ENCODE data around the gene AQP3. TPM values are rescaled to one million over a fixed set of nuclear protein-coding genes. Genes with fewer than 3 reads are reported as not detected.
"Not testable (repeated sequence)": the region's sequence is repeated elsewhere in the genome, so short reads cannot be mapped to it uniquely, and the experiment has no call there.

AQP3 gene
- total RNA-seq, 1 donor from 2014 or later = 1.1 TPM

DNA sequence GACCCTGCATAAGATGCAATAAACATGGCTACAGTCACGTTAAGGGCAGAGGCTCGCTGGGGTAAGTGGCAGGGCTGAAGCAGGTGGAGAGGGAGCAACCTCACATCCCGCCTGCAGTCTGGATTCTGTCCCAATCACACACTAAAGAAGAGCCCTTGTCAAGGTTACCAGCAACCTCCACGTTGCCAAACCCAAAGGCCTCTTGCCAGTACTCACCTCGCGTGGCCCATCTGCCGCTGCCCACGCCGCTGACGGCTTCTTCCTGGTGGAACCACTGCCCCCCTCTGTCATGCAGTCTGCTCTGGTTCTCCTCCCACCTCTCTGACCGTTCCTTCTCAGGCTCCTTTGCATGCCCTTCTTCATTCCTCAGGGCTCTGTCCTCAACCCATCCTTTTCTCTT, 53.8 kb downstream of the AQP3 start:
- Mint-ChIP-seq H3K4me1 (peaks cover 26% of the 10 kb centered on the region), H3K4me3 (no peak overlapping the region), H3K27me3 (ENCODE audit: low read depth) (no peaks in the 10 kb centered on the region), H3K36me3 (ENCODE audit: low read depth) (no peaks in the 10 kb centered on the region), H3K9me3 (no peaks in the 10 kb centered on the region), H3K27ac (ENCODE audit: unreplicated experiment) (peak overlapping the region; percentile 28)
- no peak for DNase-seq (ENCODE audit: low read depth, low spot score)
- TF ChIP-seq CTCF (conservative IDR thresholded peaks at IDR 0.05) = no peak

DNA sequence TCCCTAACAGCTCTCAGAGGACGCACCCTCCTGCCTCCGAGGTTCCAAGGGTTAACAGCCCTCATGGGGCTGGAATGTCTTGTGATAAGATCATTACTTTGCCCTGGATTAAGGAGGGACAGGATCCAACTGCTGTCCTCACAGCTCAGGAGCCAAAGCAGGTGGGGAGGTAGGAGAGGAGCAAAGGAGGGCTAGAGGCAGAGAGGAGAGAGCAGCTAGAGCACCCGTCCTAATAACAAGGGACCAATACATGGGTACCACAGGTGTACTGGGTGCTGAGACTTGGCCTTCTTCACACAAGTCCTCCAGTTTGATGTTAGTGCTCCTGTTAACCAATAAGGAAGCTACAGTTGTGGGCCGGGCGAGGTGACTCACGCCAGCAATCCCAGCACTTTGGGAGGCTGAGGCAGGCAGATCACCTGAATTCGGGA, 54.8 kb downstream of the AQP3 start:
- not testable (repeated sequence) for H3K4me3 Mint-ChIP-seq; H3K36me3 Mint-ChIP-seq (ENCODE audit: low read depth); H3K9me3 Mint-ChIP-seq; DNase-seq (ENCODE audit: low read depth, low spot score); H3K27ac Mint-ChIP-seq (ENCODE audit: unreplicated experiment); H3K27me3 Mint-ChIP-seq (ENCODE audit: low read depth)
- H3K4me1 Mint-ChIP-seq = peaks cover 35% of the 10 kb centered on the region

Small RNAs within 50 kb of the gene (microRNA-seq; reads per million reads assigned to microRNA genes)
- 3.0 reads per million for gene MIR6851

Other genes starting within 250 kb of the AQP3 start
- gene SPINK4, start 207.4 kb downstream of the AQP3 start, total RNA-seq = not detected in 2 replicates
- gene BAG1, start 182.9 kb downstream of the AQP3 start, total RNA-seq = 97.5 and 106 TPM in 2 replicates
- 41.2 and 44.2 TPM in 2 replicates for gene CHMP5, start 182.5 kb downstream of the AQP3 start, total RNA-seq
- 32.2 and 33.2 TPM in 2 replicates for gene NFX1, start 157.1 kb downstream of the AQP3 start, total RNA-seq
- gene AQP7, start 45.0 kb downstream of the AQP3 start, total RNA-seq = 0.57 and 0.98 TPM in 2 replicates
- gene NOL6, start 26.3 kb upstream of the AQP3 start, total RNA-seq = 42.9 and 43.1 TPM in 2 replicates
- gene ANKRD18B, start 76.7 kb upstream of the AQP3 start, total RNA-seq = 24.5 and 25.0 TPM in 2 replicates